NOMO-1 treated with DMSO at 0.1 percent for 48 hours (cell line): ENCODE measurements around the gene ANKRD42.
"Not testable (repeated sequence)": the region's sequence is repeated elsewhere in the genome, so short reads cannot be mapped to it uniquely, and the experiment has no call there.

Experiments used
- DNase-seq: peaks from one replicate; lab custom pipeline; 2025; ENCODE audit not compliant: unreplicated experiment; lab: John Stamatoyannopoulos, UW

The ANKRD42 gene

GRCh38 chr11:83172551-83172950, 21.0 kb upstream of the ANKRD42 start:
- no peak for DNase-seq

DNA sequence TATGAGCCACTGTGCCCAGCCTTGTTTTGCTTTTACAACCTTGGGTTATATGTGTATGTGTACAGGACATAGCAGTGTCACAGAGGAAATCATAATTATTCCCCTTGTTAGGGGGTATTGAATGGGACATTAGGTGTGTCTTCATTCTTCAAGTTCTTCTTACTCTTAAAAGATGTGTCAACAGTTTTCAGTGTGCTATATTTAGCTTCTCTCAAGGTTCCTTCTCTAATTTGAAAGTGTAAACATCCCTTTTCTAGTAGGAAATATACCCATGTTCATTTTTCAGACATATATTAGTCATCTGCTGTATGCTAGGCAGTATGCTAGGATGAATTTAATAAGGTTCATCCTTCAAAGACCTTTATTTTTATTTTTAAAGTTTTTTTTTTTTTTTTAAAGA, 19.5 kb upstream of the ANKRD42 start:
- DNase-seq: peak; percentile 60

- no peak for DNase-seq
Observed at GRCh38 chr11:83175815-83176214, 17.7 kb upstream of the ANKRD42 start.

DNA sequence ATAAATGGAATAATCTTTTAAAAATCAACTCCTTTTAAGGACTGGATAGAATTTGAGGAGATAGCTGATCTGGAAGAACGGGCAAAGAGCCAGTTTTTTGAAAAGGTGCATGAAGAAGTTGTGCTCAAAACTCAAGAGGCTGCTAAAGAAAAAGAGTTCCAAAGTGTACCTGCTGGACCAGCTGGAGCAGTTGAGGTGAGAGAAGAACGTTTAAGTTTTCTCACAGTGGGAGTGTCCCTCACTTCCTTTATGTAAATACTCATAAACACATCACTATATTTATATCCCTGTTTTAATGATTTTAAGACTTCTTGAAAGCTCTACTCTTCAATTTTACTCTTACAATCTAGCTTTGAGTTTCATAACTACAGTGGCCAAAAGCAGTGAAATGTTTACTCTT, 11.7 kb upstream of the ANKRD42 start:
- no peak for DNase-seq

- DNase-seq: no peak
Observed at GRCh38 chr11:83185767-83186166, 7.7 kb upstream of the ANKRD42 start.

- DNase-seq: no peak
Observed at GRCh38 chr11:83187465-83187864, 6.0 kb upstream of the ANKRD42 start.

GRCh38 chr11:83191491-83191890, 2.0 kb upstream of the ANKRD42 start:
- DNase-seq: no peak

DNA sequence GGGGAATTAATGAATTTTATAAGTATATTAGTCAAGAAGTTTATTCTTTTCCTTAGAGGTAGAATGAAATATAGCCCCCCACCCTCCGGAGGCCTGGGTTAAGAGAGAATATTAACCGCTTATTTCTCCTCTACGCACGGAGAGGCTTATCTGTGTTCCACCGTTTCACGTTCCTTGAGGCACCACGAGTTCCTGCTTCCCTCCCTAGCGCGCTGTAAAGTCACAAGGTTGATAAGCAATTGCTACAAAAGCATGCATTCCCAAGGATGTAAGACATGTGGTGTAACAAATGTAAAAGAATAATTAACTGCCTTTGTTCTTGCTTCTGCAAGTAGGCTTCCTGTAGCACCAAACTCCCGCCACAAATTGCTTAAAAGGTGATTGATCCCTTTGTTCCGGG, 1.5 kb upstream of the ANKRD42 start:
- DNase-seq: no peak

DNA sequence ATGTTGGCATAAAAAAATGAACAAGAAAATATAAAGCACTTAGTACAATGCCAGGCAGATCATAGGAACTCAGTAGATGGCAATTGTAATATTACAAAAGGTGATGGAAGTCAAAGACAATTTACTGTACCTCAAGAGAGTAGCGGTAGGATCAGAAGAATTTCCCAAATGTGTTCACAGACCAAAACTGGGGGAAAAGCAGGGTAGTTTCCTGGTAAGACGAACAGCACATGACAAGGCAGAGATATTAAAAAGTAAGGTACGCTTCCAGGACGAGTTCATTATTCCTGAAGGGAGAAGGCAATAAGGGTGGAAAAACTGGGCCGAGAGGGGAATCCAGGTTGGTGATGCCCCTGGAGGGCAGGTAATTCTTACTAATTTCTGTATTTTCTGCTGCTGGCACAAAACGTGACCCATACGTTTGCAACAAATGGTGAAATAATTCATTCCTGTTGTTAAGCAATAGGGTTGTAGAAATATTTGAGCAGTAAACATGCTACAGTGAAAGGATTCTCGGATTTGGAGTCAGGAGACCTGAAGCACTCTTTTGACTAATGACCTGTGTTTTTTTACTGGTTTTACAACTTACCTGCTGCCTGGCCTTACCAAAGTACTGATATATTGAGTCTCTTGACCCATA, 786 bp upstream of the ANKRD42 start:
- peak; percentile 15 for DNase-seq

DNA sequence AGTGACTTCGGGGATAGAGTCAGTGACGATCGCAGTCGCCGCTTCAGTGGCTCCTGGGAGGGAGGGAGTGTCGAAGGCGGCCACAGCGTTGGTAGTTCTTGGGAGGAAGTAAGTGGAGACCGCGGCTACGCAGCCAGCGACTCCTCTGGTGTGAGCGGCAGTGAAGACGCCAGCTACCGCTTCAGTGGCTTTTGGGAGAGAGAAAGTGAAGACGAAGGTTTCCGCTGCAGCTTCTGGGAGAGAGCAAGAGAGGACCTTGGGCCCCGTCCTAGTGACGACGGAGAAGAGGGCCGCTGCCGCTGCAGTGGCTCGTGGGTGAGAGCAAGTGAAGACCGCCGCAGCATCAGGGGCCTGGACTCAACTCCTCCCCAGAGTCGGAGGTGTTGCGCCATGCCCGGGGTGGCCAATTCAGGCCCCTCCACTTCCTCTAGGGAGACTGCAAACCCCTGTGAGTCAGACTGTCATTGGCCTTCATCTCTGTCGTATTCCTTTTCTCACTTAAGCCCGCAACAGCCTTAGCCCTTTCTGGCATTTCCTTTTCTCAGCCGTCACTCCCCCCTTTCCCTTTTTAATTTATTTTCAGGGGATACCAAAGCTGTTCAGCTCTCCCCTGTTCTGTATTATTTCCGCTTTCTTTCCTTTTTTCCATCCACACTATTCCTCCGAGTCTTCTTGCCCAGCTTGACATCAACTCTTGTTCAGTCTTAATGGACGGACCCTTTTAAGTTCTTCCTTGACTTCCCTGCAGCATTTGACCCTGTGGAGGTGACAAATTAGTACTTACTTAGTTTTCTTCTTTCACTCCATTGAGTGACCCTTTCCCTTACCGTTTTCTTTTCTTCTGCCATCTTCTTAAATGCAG, 1.0 kb downstream of the ANKRD42 start:
- peak; percentile 85 for DNase-seq

- DNase-seq: peak; percentile 59
Observed at GRCh38 chr11:83195143-83195466, 1.6 kb downstream of the ANKRD42 start.

- no peak for DNase-seq
Observed at GRCh38 chr11:83195649-83196048, 2.1 kb downstream of the ANKRD42 start.

DNA sequence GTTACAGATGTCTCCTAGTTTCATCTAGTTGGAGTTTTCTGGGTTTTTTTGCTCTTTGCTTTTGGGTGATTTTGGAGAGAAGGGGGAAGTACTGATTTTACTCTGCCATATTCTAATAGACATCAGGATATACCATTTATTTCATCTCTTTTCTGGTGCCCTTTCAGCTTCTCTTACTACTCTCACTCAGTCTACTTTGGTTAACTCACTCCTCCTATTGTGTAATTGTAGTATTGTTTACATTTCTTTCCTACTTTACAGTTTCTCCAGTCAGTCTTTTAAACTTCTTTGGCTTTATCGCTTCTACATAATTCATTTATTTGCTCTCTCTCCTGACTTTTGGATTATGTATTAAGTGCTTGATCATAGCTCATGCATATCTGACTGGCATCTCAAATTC, 6.5 kb downstream of the ANKRD42 start:
- DNase-seq: no peak

DNA sequence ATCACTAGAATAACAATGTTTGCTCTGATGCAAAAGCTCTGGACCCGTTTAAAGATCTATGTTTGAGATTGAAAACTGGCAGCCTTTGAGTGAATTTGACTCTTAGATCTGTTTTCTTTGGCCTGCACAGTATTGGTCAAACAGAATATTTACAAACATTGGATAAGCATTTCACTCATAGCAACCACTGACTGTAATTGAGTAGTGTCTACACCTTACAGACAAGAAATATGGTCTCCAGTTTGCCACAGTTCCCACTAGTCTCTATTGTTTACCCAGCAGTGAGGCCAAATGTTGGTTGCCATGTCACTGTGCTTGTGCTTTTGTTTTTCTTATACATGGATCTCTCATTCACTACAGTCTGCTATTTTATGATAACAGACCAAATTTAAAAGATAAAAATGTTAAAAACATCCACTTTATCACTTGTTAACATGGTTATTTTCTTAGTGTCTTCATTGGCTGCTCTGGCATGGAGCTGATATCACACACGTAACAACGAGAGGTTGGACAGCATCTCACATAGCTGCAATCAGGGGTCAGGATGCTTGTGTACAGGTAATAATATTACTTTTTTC, 12.2 kb downstream of the ANKRD42 start:
- no peak for DNase-seq

DNA sequence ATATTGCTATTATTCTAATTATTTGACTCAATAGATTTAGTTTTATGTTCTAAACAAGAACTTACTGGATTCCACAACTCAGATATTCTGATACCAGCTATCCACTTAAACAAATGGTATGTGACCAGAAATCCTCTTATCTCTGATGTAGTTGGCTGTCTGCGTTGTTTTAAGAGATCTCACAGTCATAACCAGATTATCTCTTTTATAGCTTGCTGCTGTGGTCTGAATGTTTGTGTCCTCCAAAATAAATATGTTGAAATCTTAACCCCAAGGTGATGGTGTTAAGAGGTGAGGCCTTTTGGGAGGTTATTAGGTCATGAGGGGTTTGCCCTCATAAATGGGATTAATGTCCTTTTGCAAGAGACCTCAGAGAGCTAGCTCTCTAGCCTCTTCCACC, 12.7 kb downstream of the ANKRD42 start:
- no peak for DNase-seq

DNA sequence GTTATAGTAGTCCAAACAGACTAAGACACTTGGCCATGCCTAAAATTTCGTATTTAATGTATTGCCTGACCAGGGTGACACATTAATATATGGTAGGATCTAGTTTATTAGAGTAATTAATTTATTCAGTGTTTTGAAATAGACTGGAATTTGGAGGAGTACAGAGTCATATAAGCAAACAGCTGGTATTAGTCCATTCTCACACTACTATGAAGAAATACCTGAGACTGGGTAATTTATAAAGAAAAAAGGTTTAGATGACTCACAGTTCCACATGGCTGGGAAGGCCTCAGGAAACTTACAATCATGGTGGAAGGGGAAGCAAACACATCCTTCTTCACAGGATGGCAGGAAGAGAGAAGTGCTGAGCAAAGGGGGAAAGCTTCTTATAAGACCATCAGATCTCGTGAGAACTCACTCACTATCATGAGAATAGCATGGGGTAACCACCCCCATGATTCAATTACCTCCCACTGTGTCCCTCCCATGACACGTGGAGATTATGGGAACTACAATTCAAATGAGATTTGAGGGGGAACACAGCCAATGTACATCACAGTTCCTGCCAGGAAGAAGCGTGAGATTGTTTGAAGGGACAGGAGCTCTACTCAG, 13.4 kb downstream of the ANKRD42 start:
- DNase-seq: not testable (repeated sequence)

GRCh38 chr11:83219095-83219494, 25.6 kb downstream of the ANKRD42 start:
- DNase-seq: no peak

- no peak for DNase-seq
Observed at GRCh38 chr11:83220260-83220659, 26.7 kb downstream of the ANKRD42 start.

DNA sequence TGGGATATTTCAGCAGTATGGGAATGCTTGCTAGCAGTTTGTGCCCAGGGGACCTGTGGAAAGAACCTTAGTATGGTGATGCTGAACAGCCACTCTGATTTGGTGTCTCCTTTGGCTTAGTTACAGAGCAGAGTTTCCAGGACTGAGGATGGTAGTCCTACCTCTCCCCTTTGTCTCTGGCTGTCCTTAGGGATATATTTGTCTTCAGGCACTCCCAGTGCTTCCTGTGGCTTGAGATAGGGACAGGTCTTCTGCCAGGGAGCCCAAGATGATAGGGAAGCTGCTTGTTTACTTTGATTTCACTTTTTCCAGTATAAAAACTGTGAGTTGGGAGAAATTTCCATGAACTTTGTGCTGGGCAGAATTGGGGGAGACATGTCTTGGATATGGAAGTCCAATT, 28.2 kb downstream of the ANKRD42 start:
- DNase-seq: no peak

DNA sequence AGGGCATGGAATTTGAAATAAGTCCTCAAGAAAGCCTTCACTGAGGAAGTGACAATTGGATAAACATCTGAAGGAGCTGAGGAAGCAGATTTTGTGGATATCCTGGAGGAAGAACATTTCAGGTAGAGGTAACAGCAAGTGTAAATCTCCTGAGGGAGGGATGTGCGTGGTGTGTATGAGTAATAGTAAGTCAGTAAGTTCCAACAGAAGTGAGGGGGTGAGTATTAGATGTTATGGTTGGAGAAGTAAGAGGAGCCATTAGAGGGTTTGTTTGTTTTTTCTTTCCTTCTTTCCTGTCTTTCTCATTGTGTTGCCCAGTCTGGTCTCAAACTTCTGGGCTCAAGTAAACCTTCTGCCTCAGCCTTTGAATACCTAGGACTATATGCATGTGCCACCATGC, 29.0 kb downstream of the ANKRD42 start:
- no peak for DNase-seq

DNA sequence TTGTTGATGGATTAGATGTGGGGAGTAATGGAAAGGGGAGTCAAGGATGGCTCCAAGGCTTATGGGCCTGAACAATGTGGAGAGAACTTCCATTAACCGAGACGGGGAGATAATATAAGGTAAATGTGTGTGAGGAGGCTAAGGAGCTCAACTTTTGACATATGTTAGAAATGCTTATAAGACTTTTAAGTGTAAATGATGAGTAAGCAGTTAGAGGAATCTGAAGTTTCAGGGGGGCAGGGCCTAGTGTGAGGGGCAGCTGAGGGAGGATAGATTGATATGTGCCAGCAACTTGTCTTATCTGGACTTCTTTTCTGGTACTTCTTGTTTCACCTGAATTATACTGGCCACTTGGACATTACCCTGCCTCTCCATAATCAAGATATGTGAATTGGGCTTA, 29.9 kb downstream of the ANKRD42 start:
- DNase-seq: no peak

DNA sequence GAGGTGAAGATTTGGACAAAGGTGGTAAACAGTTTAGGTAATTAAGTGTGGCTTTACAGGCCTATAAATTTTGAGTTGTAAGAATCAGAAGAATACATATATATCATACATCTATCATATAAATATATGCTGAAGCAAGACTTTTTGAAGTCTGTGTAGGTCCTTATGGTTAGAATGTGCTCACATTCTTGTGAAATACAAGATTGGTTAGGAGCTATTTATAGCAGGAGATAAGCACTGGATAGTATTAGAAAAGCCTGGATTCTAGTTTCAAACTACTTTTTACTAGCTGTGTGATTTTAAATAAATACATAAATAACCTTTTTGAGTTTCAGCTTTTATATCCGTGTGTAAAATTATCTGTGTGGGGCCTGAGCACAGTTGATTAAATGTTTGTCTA, 42.3 kb downstream of the ANKRD42 start:
- no peak for DNase-seq
